ENCODE data around the gene PCCA.

GRCh38 chr13:100523981-100524386, 435.1 kb downstream of the PCCA start:
- TF ChIP-seq POLR2A (IDR thresholded peaks at IDR 0.05) (no peak), EP300 (IDR thresholded peaks at IDR 0.05) (no peak), CTCF (IDR thresholded peaks at IDR 0.05) (no peak)
